22Rv1 (cell line): Measurements from ENCODE around the gene AGAP1.

Source experiments
- ZFX ChIP-seq: fragments of 450-650 bp; IDR thresholded peaks from 2 replicates; pipeline ENCODE4 v1.6.1; 2017; ENCODE audit warnings: antibody characterized with exemption, borderline replicate concordance
- TF ChIP-seq, protein P1 (sequence below): fragments of 450-650 bp; IDR thresholded peaks from 2 replicates; pipeline ENCODE4 v1.5.1; 2017; ENCODE audit warnings: mild to moderate bottlenecking

DNA sequence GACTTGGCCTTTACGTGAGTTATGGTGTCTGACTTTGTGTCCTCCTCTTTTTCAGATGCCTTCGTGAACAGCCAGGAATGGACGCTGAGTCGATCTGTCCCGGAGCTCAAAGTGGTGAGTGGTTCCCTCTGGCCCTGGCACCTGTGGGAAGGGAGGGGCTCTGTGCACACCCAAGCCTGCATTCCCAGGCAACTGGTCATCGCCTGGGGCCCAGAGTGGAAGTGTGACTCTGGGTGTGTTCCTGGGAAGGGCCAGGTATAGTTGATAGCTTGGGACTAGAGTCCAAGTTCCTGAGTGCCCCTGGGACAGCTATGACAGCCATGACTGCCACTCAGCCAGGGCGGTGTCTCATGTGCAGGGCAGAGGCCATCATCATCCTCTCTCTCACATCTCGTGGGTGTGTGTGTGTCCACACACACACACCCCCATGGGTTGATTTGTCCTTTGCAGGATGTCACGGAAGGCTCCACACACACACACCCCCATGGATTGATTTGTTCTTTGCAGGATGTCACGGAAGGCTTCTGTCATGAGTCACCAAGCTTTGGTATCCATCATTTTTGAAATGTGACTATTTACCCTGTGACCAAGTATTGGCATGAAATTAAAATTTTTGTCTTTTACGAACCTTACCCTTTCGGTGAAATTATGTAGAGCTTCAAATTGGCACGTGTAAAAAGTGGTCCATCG lies 215.4 kb downstream of the AGAP1 start:
- TF ChIP-seq, protein P1, sequence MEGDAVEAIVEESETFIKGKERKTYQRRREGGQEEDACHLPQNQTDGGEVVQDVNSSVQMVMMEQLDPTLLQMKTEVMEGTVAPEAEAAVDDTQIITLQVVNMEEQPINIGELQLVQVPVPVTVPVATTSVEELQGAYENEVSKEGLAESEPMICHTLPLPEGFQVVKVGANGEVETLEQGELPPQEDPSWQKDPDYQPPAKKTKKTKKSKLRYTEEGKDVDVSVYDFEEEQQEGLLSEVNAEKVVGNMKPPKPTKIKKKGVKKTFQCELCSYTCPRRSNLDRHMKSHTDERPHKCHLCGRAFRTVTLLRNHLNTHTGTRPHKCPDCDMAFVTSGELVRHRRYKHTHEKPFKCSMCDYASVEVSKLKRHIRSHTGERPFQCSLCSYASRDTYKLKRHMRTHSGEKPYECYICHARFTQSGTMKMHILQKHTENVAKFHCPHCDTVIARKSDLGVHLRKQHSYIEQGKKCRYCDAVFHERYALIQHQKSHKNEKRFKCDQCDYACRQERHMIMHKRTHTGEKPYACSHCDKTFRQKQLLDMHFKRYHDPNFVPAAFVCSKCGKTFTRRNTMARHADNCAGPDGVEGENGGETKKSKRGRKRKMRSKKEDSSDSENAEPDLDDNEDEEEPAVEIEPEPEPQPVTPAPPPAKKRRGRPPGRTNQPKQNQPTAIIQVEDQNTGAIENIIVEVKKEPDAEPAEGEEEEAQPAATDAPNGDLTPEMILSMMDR = no peak
- TF ChIP-seq ZFX = no peak
